ENCODE results near the gene SNRNP40.
A peak's percentile ranks its signal among the peaks of the same experiment; 100 is the strongest.
"Not testable (repeated sequence)": the region's sequence is repeated elsewhere in the genome, so short reads cannot be mapped to it uniquely, and the experiment has no call there.

The SNRNP40 gene

GRCh38 chr1:31273619-31274018 is 23.0 kb downstream of the SNRNP40 start:
- no peak for DNase-seq

GRCh38 chr1:31272369-31272768 is 24.2 kb downstream of the SNRNP40 start:
- DNase-seq: no peak

GRCh38 chr1:31266547-31266946 is 30.0 kb downstream of the SNRNP40 start:
- DNase-seq: no peak

- no peak for DNase-seq
Observed at GRCh38 chr1:31264790-31265386, 31.7 kb downstream of the SNRNP40 start.

GRCh38 chr1:31263408-31263807 is 33.2 kb downstream of the SNRNP40 start:
- DNase-seq: no peak

GRCh38 chr1:31262393-31262792 is 34.2 kb downstream of the SNRNP40 start:
- not testable (repeated sequence) for DNase-seq

GRCh38 chr1:31261916-31262315 is 34.7 kb downstream of the SNRNP40 start:
- DNase-seq: no peak

- DNase-seq: no peak
Observed at GRCh38 chr1:31259746-31260145, 36.8 kb downstream of the SNRNP40 start.

GRCh38 chr1:31258581-31258980 is 38.0 kb downstream of the SNRNP40 start:
- DNase-seq: no peak

GRCh38 chr1:31257213-31257612 is 39.4 kb downstream of the SNRNP40 start:
- no peak for DNase-seq

- DNase-seq: no peak
Observed at GRCh38 chr1:31249854-31250253, 46.7 kb downstream of the SNRNP40 start.

- no peak for DNase-seq
Observed at GRCh38 chr1:31248276-31248675, 48.3 kb downstream of the SNRNP40 start.

GRCh38 chr1:31244326-31244725 is 52.3 kb downstream of the SNRNP40 start:
- no peak for DNase-seq

- no peak for DNase-seq
Observed at GRCh38 chr1:31243501-31244286, 52.9 kb downstream of the SNRNP40 start.

- no peak for DNase-seq
Observed at GRCh38 chr1:31241321-31241720, 55.3 kb downstream of the SNRNP40 start.

- peak; percentile 39 for DNase-seq
Observed at GRCh38 chr1:31239653-31240241, 56.8 kb downstream of the SNRNP40 start, which contains the start of gene NKAIN1. TSS of gene NKAIN1 (minus strand) at chr1:31239887. CDS start at chr1:31239547, 340 bp downstream.

GRCh38 chr1:31238986-31239613 is 57.5 kb downstream of the SNRNP40 start:
- no peak for DNase-seq

- DNase-seq: no peak
Observed at GRCh38 chr1:31238612-31238985, 58.0 kb downstream of the SNRNP40 start.

GRCh38 chr1:31234870-31235269 is 61.7 kb downstream of the SNRNP40 start:
- no peak for DNase-seq

GRCh38 chr1:31234123-31234708 is 62.4 kb downstream of the SNRNP40 start:
- no peak for DNase-seq

GRCh38 chr1:31232689-31233088 is 63.9 kb downstream of the SNRNP40 start:
- DNase-seq: no peak

- no peak for DNase-seq
Observed at GRCh38 chr1:31231802-31232201, 64.8 kb downstream of the SNRNP40 start.

GRCh38 chr1:31230378-31230777 is 66.2 kb downstream of the SNRNP40 start:
- DNase-seq: no peak
